NCI-H2196 (cell line): Measurements from ENCODE around the gene SEPTIN14.
"Not testable (repeated sequence)": the region's sequence is repeated elsewhere in the genome, so short reads cannot be mapped to it uniquely, and the experiment has no call there.

Source experiments
- DNase-seq: peaks from one replicate; lab custom pipeline; 2025; ENCODE audit not compliant: unreplicated experiment; lab: John Stamatoyannopoulos, UW

Gene SEPTIN14

DNA sequence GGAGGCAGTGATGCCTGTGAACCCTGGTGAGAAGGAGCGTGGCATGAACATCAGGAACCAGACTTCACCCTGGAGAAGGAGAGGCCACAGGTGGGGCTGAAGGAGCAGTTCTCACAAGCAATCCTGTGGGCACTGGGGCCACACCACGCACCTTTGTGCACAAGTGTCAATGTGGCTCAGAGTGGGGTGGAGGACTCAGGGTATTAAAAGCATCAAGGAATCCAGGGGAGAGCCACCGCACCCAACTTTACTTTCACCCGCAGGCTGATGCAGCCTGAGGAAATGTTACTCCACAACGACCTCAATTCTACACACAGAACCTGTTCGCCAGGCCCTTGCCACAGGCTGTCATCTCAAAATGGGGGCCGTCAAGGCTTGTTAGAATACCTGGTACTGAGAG, 77.1 kb downstream of the SEPTIN14 start:
- not testable (repeated sequence) for DNase-seq

DNA sequence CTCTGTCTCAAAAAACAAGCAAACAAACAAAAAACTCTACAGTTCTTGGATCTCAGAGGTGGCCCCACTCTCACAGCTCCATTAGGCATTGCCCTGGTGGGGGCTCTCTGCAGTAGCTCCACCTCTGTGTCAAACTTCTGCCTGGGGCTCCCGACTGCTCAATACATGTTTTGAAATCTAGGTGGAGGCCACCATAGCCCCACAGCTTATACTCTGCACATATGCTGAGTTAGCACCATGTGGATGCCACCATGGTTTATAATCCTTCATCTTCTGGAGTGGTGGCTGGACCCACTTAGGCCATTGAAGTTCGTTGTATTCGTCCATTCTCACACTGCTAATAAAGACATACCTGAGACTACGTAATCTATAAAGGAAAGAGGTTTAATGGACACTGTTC, 78.4 kb downstream of the SEPTIN14 start:
- DNase-seq = no peak

DNA sequence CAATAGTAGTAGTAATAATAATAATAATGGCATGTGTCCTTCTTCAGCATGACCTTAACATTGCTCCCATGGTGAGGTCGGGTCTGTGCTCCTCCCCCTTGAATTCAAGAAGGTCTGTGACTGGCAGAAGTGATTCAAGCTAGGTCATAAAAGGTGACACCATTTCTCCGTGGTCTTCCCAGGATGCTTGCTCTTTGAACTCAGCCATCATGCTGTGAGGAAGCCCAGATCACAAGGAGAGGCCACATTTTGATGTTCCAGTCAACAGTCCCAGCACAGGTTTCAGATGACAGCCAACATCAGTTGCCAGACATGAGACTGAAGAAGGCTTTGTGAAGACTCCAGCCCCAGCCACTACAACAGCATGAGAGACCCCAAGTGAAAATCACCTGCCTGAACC, 83.9 kb downstream of the SEPTIN14 start:
- DNase-seq = no peak

DNA sequence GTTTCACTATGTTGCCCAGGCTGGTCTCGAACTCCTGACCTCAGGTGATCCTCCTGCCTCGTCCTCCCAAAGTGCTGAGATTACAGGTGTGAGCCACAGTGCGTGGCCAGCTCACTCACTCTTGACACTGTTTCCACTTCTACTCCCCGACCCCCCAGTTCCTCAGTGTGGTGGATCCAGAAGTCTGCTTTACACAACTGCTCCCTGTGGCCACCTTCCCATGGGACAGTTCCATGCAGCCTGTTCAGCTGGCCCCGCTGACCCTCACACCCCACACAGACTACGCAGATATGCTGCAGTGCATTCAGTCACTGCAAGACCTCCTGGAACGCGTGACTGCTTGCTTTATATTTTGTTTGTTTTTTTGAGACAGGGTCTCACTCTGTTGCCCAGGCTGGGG, 86.4 kb downstream of the SEPTIN14 start:
- no peak for DNase-seq

DNA sequence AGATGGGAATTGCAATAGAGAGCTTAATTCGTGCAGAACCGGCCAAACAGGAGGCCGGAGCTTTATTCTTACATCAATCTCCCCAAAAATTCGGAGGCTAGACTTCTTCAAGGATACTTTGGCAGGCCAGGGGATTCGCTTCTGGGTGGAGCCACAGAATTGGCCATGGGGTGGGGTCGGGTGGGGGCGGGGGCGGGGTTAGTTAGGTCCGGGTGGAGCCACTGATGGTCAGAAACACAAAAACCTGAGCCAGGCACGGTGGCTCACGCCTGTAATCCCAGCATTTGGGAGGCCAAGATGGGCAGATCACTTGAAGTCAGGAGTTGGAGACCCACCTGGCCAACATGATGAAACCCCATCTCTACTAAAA, 87.5 kb downstream of the SEPTIN14 start:
- no peak for DNase-seq

- peak; percentile 92 for DNase-seq
These were observed 88.1 kb downstream of the SEPTIN14 start for GRCh38 chr7:55774327-55775050.

DNA sequence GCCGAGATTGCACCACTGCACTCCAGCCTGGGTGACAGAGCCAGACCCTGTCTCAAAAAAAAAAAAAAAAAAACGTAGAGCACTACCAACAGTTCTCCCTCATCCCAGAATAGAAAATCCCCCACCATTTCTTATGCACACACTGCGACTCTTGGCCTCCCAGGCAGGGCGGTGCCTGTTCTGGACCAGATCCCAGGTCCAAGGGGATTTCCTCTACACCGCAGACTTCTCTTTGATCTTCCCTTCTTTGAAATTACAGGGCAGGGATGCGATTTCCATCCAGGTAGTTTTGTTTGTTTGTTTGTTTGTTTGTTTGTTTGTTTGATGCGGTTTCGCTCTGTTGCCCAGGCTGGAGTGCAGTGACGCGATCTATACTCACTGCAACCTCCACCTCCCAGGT, 91.8 kb downstream of the SEPTIN14 start:
- peak; percentile 22 for DNase-seq

DNA sequence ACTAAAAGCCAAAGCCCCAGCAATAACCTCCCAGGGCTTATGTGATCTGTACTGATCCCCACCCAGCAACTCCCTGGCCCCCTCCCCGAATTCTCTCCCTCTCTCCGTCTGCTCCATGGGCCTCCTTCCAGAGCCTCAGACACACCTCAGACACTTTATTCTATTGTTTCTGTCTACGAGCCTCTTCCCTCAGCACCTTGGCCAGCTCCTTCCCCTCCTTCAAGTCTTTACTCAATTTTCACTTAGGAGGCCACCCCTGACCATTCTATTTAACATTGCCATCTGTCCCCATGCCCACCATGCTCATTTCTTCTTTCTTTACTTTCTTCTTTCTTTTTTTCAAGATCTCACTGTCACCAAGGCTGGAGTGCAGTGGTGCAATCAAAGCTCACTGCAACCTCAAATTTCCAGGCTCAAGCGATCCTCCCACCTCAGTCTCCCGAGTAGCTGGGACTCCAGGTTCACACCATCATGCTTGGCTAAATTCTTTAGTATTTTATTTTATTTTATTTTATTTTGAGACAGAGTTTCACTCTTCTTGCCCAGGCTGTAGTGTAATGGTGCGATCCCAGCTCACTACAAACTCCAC, 109.2 kb downstream of the SEPTIN14 start:
- not testable (repeated sequence) for DNase-seq

- DNase-seq = not testable (repeated sequence)
These were observed 117.8 kb downstream of the SEPTIN14 start for GRCh38 chr7:55744706-55745105.
